Activated naive CD8-positive, alpha-beta T cell treated with anti-CD3 and anti-CD28 coated beads, Interleukin-2, amount 50 U/mL, for 24 hours (primary cell): Measurements from ENCODE around the gene GPR42.
A peak's percentile ranks its signal among the peaks of the same experiment; 100 is the strongest.

Source experiments
- ATAC-seq: fragments of 150-1000 bp; cut with Tn5 transposase; one replicate; pipeline ENCODE4 v1.10.0; 2021
- DNase-seq: peaks from one replicate; pipeline ENCODE4 v3.0.0; 2021
- H3K27ac Mint-ChIP-seq: one replicate; pipeline ENCODE4 v1.8.0; 2021; ENCODE audit warnings: mild to moderate bottlenecking, mixed read lengths
- H3K27me3 Mint-ChIP-seq: one replicate; pipeline ENCODE4 v1.8.0; 2021; ENCODE audit warnings: mixed read lengths
- H3K36me3 Mint-ChIP-seq: one replicate; pipeline ENCODE4 v1.8.0; 2021; ENCODE audit warnings: low read depth, mixed read lengths
- H3K4me1 Mint-ChIP-seq: one replicate; pipeline ENCODE4 v1.8.0; 2021; ENCODE audit warnings: mixed read lengths
- H3K4me3 Mint-ChIP-seq: one replicate; pipeline ENCODE4 v1.8.0; 2021; ENCODE audit warnings: mild to moderate bottlenecking, moderate library complexity, mixed read lengths
- H3K9me3 Mint-ChIP-seq: one replicate; pipeline ENCODE4 v1.8.0; 2021; ENCODE audit warnings: mixed read lengths

Gene GPR42

GRCh38 chr19:35408284-35409171 lies 37.7 kb downstream of the GPR42 start:
- no peak overlapping the region for H3K27ac Mint-ChIP-seq
- H3K27me3 Mint-ChIP-seq: peaks cover 20% of the 10 kb centered on the region
- no peak overlapping the region for H3K4me3 Mint-ChIP-seq
- DNase-seq (no peak), ATAC-seq (no peak)
- H3K4me1 Mint-ChIP-seq: peaks cover 18% of the 10 kb centered on the region
- no peaks in the 10 kb centered on the region for H3K9me3 Mint-ChIP-seq
- peaks cover 1% of the 10 kb centered on the region for H3K36me3 Mint-ChIP-seq

GRCh38 chr19:35409191-35409590 lies 38.3 kb downstream of the GPR42 start:
- Mint-ChIP-seq H3K27me3 (peaks cover 24% of the 10 kb centered on the region), H3K9me3 (no peaks in the 10 kb centered on the region), H3K27ac (no peak overlapping the region), H3K4me1 (peaks cover 15% of the 10 kb centered on the region), H3K4me3 (no peak overlapping the region), H3K36me3 (peaks cover 1% of the 10 kb centered on the region)
- DNase-seq (no peak), ATAC-seq (no peak)

DNA sequence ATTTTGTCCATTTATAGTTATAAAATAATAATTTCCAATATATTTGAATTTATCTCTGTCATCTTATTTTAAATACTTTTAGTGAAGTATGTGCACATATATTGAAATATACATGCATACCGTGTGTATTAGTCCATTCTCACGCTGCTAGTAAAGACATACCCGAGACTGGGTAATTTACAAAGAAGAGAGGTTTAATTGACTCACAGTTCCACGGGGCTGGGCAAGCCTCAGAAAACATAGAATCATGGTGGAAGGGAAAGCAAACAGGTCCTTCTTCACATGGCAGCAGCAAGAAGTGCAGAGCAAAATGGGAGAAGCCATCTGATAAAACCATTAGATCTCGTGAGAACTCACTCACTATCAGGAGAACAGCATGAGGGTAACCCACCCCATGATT lies 39.6 kb downstream of the GPR42 start:
- peaks cover 4% of the 10 kb centered on the region for H3K4me1 Mint-ChIP-seq
- DNase-seq: no peak
- no peaks in the 10 kb centered on the region for H3K9me3 Mint-ChIP-seq
- H3K27me3 Mint-ChIP-seq: peaks cover 29% of the 10 kb centered on the region
- H3K27ac Mint-ChIP-seq: no peak overlapping the region
- no peak overlapping the region for H3K4me3 Mint-ChIP-seq
- ATAC-seq: no peak
- H3K36me3 Mint-ChIP-seq: peaks cover 1% of the 10 kb centered on the region

DNA sequence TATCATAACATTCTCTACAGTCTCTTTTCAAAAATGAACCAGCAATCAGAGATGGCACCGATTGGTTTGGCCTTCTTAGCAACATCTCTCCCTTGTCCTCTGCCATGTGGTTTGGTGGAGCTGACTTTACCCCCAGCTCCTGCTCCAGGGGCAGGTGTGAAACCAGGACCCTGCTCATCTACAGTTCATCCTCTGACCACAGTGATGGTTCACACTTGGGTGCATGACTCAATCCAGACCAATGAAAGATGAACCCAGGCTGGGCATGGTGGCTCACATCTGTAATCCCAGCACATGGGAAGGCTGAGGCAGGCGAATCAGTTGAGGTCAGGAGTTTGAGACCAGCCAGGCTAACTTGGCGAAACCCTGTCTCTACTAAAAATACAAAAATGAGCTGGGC lies 43.6 kb downstream of the GPR42 start:
- H3K9me3 Mint-ChIP-seq: no peaks in the 10 kb centered on the region
- H3K4me1 Mint-ChIP-seq: peaks cover 3% of the 10 kb centered on the region
- no peak overlapping the region for H3K4me3 Mint-ChIP-seq
- peaks cover 34% of the 10 kb centered on the region for H3K27me3 Mint-ChIP-seq
- no peaks in the 10 kb centered on the region for H3K36me3 Mint-ChIP-seq
- DNase-seq (no peak), ATAC-seq (peak; percentile 69)
- H3K27ac Mint-ChIP-seq: no peak overlapping the region

DNA sequence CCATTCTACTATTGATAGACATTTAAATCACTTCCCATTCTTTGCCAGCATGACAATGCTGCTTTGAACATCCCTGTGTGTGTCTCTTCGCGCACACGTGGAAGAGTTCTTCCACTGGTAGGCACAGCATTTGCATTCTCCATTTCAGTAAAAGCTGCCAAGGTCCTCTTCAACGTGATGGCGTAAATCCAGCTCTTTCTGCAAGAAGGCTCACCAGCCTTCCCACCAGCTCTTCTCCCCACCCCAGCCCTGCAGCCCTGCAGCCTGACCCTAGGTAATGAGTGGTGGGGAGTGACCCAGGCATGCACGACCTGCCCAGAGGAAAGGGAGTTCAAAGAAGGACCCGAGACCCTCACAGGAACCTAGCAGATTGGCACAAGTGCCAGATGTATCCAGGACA lies 45.5 kb downstream of the GPR42 start:
- no peaks in the 10 kb centered on the region for H3K36me3 Mint-ChIP-seq
- no peak overlapping the region for H3K4me3 Mint-ChIP-seq
- H3K4me1 Mint-ChIP-seq: peaks cover 4% of the 10 kb centered on the region
- H3K9me3 Mint-ChIP-seq: no peaks in the 10 kb centered on the region
- no peak overlapping the region for H3K27ac Mint-ChIP-seq
- ATAC-seq (no peak), DNase-seq (no peak)
- H3K27me3 Mint-ChIP-seq: peaks cover 32% of the 10 kb centered on the region

DNA sequence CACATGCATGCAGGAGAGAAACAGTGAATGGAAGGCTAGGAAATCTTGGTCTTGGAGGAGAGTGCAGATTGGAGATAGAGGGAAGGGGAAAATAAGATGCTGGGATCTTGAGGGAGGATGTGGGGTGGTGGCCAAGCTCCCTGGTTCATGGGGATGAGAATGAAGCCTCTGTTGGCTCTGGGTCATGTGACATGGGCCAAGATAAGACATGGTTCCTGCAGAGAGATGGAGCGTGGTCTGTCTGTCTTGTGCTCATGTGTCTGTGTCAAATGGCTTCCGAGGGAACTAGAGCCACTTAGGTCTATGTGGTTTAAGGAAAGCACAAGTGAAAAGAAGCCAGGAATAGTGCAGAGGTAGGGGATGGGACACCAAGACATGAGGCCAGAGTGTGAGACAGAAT lies 46.4 kb downstream of the GPR42 start:
- Mint-ChIP-seq H3K27me3 (peaks cover 28% of the 10 kb centered on the region), H3K9me3 (no peaks in the 10 kb centered on the region), H3K27ac (no peak overlapping the region), H3K4me1 (peaks cover 4% of the 10 kb centered on the region), H3K4me3 (no peak overlapping the region), H3K36me3 (no peaks in the 10 kb centered on the region)
- ATAC-seq (no peak), DNase-seq (no peak)

DNA sequence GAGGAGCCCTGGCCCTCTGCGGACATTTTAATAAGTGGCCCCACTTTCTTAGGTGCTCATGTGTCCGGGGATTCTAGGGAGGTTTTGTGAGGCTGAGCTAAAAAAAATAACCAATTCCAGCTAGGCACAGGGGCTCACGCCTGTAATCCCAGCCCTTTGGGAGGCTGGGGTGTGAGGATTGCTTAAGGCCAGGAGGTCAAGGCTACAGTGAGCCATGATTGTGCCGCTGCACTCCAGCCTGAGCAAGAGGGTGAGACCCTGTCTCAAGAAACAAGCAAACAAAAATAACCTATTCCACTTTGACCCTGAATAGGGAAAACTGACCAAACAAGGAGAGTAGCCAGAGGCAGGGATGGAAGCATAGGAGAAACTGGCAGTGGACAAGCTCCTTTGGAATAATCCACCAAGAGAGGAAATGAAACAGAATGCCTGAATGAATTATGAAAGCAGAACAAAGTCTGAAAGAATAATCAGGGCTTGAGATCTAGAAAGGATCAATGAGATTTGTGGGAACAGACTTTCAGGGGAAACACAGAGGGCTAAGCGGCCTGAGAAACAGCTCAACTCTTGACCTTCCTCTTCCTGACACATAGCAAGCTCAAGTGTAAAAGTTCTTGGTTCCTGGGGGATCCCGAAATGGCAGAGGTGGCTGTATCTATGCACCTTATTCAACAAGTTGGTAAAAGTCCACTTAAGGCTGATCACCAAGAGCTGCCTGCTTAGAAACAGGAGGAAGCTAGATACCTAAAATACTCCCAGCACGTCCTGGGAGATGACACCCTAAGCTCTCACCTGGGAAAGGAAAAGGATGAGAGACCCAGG lies 47.1 kb downstream of the GPR42 start:
- ATAC-seq (no peak), DNase-seq (no peak)
- Mint-ChIP-seq H3K36me3 (no peaks in the 10 kb centered on the region), H3K27ac (no peak overlapping the region), H3K4me1 (peaks cover 4% of the 10 kb centered on the region), H3K27me3 (peaks cover 26% of the 10 kb centered on the region), H3K4me3 (no peak overlapping the region), H3K9me3 (no peaks in the 10 kb centered on the region)

DNA sequence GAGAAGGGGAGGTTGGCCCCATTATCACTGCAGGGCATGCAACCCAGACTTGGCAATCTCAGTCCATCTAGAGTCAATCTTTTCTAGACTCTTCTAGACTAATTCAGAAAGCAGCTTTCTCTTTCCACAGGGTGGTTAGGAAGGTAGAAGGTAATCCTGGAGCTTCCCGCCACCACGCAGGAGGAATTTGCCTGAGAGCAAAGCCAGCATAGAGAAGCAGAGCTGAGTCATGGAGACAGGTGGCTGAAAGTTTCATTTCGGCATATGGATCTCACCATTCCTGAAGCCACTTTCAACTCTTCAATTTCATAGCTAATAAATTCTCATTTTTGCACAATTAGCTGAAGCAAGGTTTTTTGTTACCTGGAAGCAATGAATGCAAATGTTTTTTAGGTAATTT lies 48.2 kb downstream of the GPR42 start:
- H3K4me3 Mint-ChIP-seq: no peak overlapping the region
- no peak for ATAC-seq
- H3K27me3 Mint-ChIP-seq: peaks cover 23% of the 10 kb centered on the region
- no peaks in the 10 kb centered on the region for H3K9me3 Mint-ChIP-seq
- no peak overlapping the region for H3K27ac Mint-ChIP-seq
- H3K4me1 Mint-ChIP-seq: peaks cover 4% of the 10 kb centered on the region
- DNase-seq: no peak
- H3K36me3 Mint-ChIP-seq: no peaks in the 10 kb centered on the region

DNA sequence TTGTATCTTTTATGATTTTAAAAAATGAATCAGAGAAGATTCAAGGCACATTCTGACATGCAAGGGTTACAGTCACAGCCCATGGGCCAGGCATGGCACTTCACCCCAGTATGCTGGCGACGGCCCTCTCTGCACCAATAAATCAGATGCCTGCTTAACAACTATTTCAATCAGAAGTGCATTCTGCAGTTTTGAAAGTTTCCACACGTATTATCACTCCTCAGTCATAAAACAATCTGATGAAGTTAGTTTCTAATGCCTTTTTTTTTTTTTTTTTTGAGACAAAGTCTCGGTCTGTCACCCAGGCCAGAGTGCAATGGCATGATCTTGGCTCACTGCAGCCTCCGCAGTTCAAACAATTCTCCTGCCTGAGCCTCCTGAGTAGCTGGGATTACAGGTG lies 48.9 kb downstream of the GPR42 start:
- ATAC-seq (no peak), DNase-seq (no peak)
- Mint-ChIP-seq H3K27me3 (peaks cover 20% of the 10 kb centered on the region), H3K36me3 (no peaks in the 10 kb centered on the region), H3K27ac (no peak overlapping the region), H3K4me3 (no peak overlapping the region), H3K9me3 (no peaks in the 10 kb centered on the region), H3K4me1 (peaks cover 4% of the 10 kb centered on the region)

DNA sequence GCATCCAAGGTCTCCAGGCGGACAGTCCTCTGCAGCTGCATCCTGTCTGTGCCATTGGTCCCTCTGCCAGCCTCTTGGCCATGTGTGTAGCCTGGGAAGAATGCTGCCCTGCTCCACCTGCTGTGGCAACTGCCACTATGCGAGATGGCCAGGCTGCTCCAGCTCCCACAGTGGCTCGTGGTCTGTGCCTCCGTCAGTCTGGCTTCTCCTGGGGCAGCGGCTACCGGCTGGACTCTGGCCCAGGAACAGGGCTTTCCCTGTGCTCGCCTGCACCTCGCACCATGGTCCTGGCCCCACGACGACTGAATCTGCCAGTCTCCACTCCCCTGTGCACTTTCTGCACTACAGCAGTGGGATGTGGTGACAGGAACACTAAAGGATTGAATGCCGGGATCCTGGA lies 50.5 kb downstream of the GPR42 start:
- DNase-seq (no peak), ATAC-seq (no peak)
- Mint-ChIP-seq H3K4me1 (peaks cover 4% of the 10 kb centered on the region), H3K9me3 (no peaks in the 10 kb centered on the region), H3K36me3 (no peaks in the 10 kb centered on the region), H3K4me3 (no peak overlapping the region), H3K27me3 (peaks cover 12% of the 10 kb centered on the region), H3K27ac (no peak overlapping the region)
